ENCODE results near the gene SUCLA2.

- no peak for TF ChIP-seq CTCF (IDR thresholded peaks at IDR 0.05; ENCODE audit: insufficient read depth, low read length)
- TF ChIP-seq GABPA (IDR thresholded peaks at IDR 0.05; ENCODE audit: low read depth) = no peak
- TF ChIP-seq POLR2AphosphoS5 (IDR thresholded peaks at IDR 0.05; ENCODE audit: low read depth) = no peak
These were observed 45.2 kb downstream of the SUCLA2 start for GRCh38 chr13:47955836-47956235.

Data from HL-60 (cell line).